Naive thymus-derived CD4-positive, alpha-beta T cell (primary cell): ENCODE results near the gene GRIP1. TPM values are rescaled to one million over a fixed set of nuclear protein-coding genes. Genes with fewer than 3 reads are reported as not detected.

Experiments used
- ATAC-seq: fragments of 150-1000 bp; cut with Tn5 transposase; 2 replicates; pipeline ENCODE4 v1.10.0; 2021; ENCODE audit warnings: mild to moderate bottlenecking, moderate library complexity
- CTCF ChIA-PET: fragments of 350-600 bp; sonication (Branson Sonifier 250); formaldehyde crosslinking; loops from one replicate; lab custom pipeline; 2021; ENCODE audit warnings: antibody characterized with exemption; lab: Charles Lee
- POLR2A ChIA-PET: fragments of 350-600 bp; sonication (Branson Sonifier 250); formaldehyde crosslinking; loops from one replicate; lab custom pipeline; 2021; ENCODE audit warnings: antibody characterized with exemption, inconsistent platforms; lab: Charles Lee
- DNase-seq, 9 donors: peaks; one replicate each; pipeline versions ENCODE4 v3.0.0 to v3.0.0-alpha.2; 2020 to 2022; ENCODE audit warnings: mixed read lengths in 1 of 9
- H3K27ac ChIP-seq: one replicate; pipeline ENCODE4 v1.7.0; 2013; ENCODE audit warnings: mild to moderate bottlenecking, low read depth, low read length, moderate library complexity
- H3K27me3 ChIP-seq, 2 donors: one replicate each; pipeline ENCODE4 v1.7.0; 2013; ENCODE audit warnings: low read length in 2 of 2, mild to moderate bottlenecking in 2 of 2, moderate library complexity in 2 of 2; ENCODE audit not compliant: control insufficient read depth in 2 of 2, insufficient read depth in 2 of 2
- H3K36me3 ChIP-seq, 3 experiments: 1 replicate in 2 of 3; 2 replicates in 1 of 3; pipeline ENCODE4 v1.7.0; 2013; ENCODE audit warnings: low read length in 3 of 3, mild to moderate bottlenecking in 3 of 3, moderate library complexity in 1 of 3; ENCODE audit not compliant: insufficient read depth in 3 of 3, control insufficient read depth in 2 of 3
- H3K4me1 ChIP-seq, 2 donors: one replicate each; pipeline ENCODE4 v1.7.0; 2013; ENCODE audit warnings: low read length in 2 of 2, mild to moderate bottlenecking in 2 of 2, moderate library complexity in 1 of 2; ENCODE audit not compliant: control insufficient read depth in 2 of 2, insufficient read depth in 2 of 2
- H3K4me3 ChIP-seq: 2 replicates; pipeline ENCODE4 v1.7.0; 2013; ENCODE audit warnings: mild to moderate bottlenecking, low read length
- H3K9me3 ChIP-seq, 3 experiments: 1 replicate in 2 of 3; 2 replicates in 1 of 3; pipeline ENCODE4 v1.7.0; 2013; ENCODE audit warnings: low read length in 3 of 3; ENCODE audit not compliant: control insufficient read depth in 2 of 3
- H3K27ac Mint-ChIP-seq, 9 donors: one replicate each; pipeline ENCODE4 v1.8.0; 2020 to 2022; ENCODE audit warnings: mixed read lengths in 9 of 9, mild to moderate bottlenecking in 8 of 9, moderate library complexity in 5 of 9, inconsistent platforms in 2 of 9
- H3K27me3 Mint-ChIP-seq, 5 donors: one replicate each; pipeline ENCODE4 v1.8.0; 2021 to 2022; ENCODE audit warnings: mixed read lengths in 5 of 5, mild to moderate bottlenecking in 1 of 5
- H3K36me3 Mint-ChIP-seq, 5 donors: one replicate each; pipeline ENCODE4 v1.8.0; 2020 to 2022; ENCODE audit warnings: mixed read lengths in 5 of 5, mild to moderate bottlenecking in 3 of 5, inconsistent platforms in 1 of 5
- H3K4me1 Mint-ChIP-seq, 7 donors: one replicate each; pipeline ENCODE4 v1.8.0; 2020 to 2022; ENCODE audit warnings: mixed read lengths in 7 of 7, mild to moderate bottlenecking in 3 of 7, inconsistent platforms in 1 of 7
- H3K4me3 Mint-ChIP-seq, 10 donors: one replicate each; pipeline ENCODE4 v1.8.0; 2020 to 2022; ENCODE audit warnings: mild to moderate bottlenecking in 10 of 10, mixed read lengths in 10 of 10, moderate library complexity in 6 of 10, inconsistent platforms in 2 of 10
- H3K9me3 Mint-ChIP-seq, 11 donors: one replicate each; pipeline ENCODE4 v1.8.0; 2020 to 2022; ENCODE audit warnings: mixed read lengths in 11 of 11, mild to moderate bottlenecking in 4 of 11, inconsistent platforms in 1 of 11, moderate library complexity in 1 of 11
- intact Hi-C, 2 donors: fragments of 100-400 bp; cut with micrococcal nuclease; formaldehyde crosslinking; loops; one replicate each; pipeline ENCODE4 v1.15.1; 2023
- polyA plus RNA-seq, 2 donors: library from polyadenylated mRNA; unstranded; fragments of 300-500 nt; fragmentation: Illumina TruSeq; gene quantifications; one replicate each; pipeline ENCODE4 v1.2.3, GENCODE V29; 2021
- total RNA-seq, 6 experiments: library from RNA in 5 of 6; stranded (reverse) in 5 of 6; gene quantifications; 1 replicate in 5 of 6; 2 replicates in 1 of 6; pipeline ENCODE4 v1.2.3 and lab custom pipeline; 2021 to 2026

The GRIP1 gene
- total and polyA plus RNA-seq, 7 experiments from 2014 or later: 0.25 to 6.5 (median 3.1) TPM

DNA sequence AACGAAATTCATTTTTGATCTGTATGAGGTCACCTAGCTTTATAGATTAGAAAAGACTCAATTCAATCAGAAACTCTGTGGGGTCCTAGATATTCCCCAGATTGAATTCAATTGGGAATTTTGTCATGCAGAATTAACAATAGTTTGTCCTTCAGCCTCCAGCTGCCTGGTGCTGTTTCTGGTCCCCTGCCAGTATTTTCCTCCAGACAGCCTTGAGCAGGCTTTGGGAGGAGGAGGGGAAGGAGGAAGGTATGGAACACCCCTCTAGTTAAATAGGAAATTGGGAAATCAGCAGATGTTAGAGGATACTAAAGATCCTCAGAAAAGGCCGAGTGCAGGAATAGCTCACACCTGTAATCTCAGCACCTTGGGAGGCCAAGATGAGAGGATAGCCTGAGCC, 10.6 kb downstream of the GRIP1 start:
- no peak for DNase-seq
- ATAC-seq: no peak
- H3K4me3 ChIP-seq: no peak overlapping the region
- Mint-ChIP-seq H3K36me3 (no peaks in the 10 kb centered on the region), H3K9me3 (peaks cover 0 to 4% (median 0%) of the 10 kb centered on the region in 11 donors), H3K27me3 (peaks cover 0 to 26% (median 6%) of the 10 kb centered on the region in 5 donors), H3K4me1 (no peaks in the 10 kb centered on the region), H3K4me3 (no peak overlapping the region), H3K27ac (no peak overlapping the region)
- POLR2A ChIA-PET: no interaction called here
- no peaks in the 10 kb centered on the region for H3K36me3 ChIP-seq
- H3K27ac ChIP-seq: no peak overlapping the region
- H3K4me1 ChIP-seq: no peaks in the 10 kb centered on the region
- intact Hi-C loops: no loop called here
- CTCF ChIA-PET: no interaction called here
- H3K27me3 ChIP-seq: no peaks in the 10 kb centered on the region
- no peaks in the 10 kb centered on the region for H3K9me3 ChIP-seq

DNA sequence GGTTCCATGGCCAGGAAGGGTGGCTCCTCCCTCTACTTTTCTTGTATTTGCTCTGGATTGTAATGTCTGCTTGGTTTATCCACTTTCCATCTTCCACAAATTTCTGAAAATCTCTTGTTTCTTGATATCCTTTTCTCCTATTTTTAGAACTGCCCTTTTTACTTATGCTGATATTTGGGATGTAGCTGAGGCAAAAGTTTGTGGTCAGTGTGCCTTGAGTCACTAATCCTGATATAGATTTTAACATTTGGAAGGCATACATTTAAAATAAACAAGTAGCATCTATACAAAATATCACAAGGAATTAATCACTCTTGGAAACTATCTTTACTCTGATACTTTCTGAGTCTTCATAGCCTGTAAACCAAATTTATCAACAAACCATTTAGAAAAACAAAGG, 11.0 kb downstream of the GRIP1 start:
- DNase-seq: no peak
- ATAC-seq: no peak
- H3K9me3 Mint-ChIP-seq: peaks cover 0 to 4% (median 0%) of the 10 kb centered on the region in 11 donors

DNA sequence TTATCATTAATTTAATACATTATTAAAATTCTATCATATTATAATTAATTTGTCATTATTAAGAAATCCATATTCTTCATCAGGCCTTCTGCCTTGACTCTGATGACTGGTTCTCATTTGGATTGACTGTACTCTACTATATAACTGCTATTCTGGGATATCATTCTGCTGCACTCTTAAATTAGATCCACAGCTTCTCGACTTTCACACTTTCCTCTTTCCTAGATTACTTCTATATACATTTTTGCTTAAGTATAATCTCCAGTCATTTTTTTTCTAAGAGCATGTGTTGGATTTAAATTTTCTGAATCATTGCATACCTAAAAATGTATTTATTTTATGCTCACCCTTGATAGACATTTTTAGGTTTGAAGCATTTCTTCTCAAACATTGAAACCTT, 12.4 kb downstream of the GRIP1 start:
- POLR2A ChIA-PET: no interaction called here
- no peaks in the 10 kb centered on the region for H3K4me1 ChIP-seq
- CTCF ChIA-PET: no interaction called here
- no peaks in the 10 kb centered on the region for H3K36me3 ChIP-seq
- Mint-ChIP-seq H3K27me3 (peaks cover 0 to 26% (median 16%) of the 10 kb centered on the region in 5 donors), H3K4me3 (no peak overlapping the region), H3K27ac (no peak overlapping the region), H3K9me3 (peaks cover 0 to 2% (median 0%) of the 10 kb centered on the region in 11 donors), H3K4me1 (no peaks in the 10 kb centered on the region), H3K36me3 (no peaks in the 10 kb centered on the region)
- no peaks in the 10 kb centered on the region for H3K9me3 ChIP-seq
- no peak for DNase-seq
- no peak overlapping the region for H3K4me3 ChIP-seq
- ATAC-seq: no peak
- H3K27ac ChIP-seq: no peak overlapping the region
- H3K27me3 ChIP-seq: no peaks in the 10 kb centered on the region
- intact Hi-C loops: no loop called here

More for the DNA sequence above, 11.0 kb downstream of the GRIP1 start:
- H3K4me1 Mint-ChIP-seq: no peaks in the 10 kb centered on the region
- H3K27ac Mint-ChIP-seq: no peak overlapping the region
- ChIA-PET CTCF (no interaction called here), POLR2A (no interaction called here)
- Histone ChIP-seq H3K27ac (no peak overlapping the region), H3K4me3 (no peak overlapping the region), H3K27me3 (no peaks in the 10 kb centered on the region), H3K36me3 (no peaks in the 10 kb centered on the region), H3K9me3 (no peaks in the 10 kb centered on the region), H3K4me1 (no peaks in the 10 kb centered on the region)
- H3K36me3 Mint-ChIP-seq: no peaks in the 10 kb centered on the region
- H3K4me3 Mint-ChIP-seq: no peak overlapping the region
- intact Hi-C loops: no loop called here
- peaks cover 0 to 26% (median 8%) of the 10 kb centered on the region in 5 donors for H3K27me3 Mint-ChIP-seq

DNA sequence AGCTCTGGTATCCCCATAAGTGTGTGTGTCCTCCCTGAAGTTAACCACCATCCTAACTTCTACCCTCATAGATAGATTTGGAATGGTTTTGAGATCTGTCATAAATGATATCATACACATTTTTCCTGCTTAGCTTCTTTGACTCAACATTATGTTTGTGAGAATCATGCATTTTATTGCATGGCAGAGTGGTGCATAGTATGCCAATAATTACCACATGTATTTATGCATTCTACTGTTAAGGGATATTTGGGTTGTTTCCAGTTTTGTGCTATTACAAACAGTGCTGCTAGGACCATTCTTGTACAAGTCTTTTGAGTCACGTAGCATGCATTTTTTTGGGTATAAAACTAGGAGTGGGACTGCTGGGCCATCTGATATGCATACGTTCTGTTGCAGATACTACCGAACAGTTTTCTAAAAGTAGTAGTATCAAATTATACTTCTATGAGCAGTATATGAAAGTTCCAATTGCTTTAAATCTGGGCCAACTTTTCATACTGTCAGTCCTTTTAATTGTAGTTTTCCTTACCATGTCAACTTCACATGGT, 13.4 kb downstream of the GRIP1 start:
- H3K27me3 ChIP-seq: no peaks in the 10 kb centered on the region
- H3K36me3 Mint-ChIP-seq: no peaks in the 10 kb centered on the region
- no peaks in the 10 kb centered on the region for H3K4me1 Mint-ChIP-seq
- intact Hi-C loops: no loop called here
- ATAC-seq (no peak), DNase-seq (no peak)
- H3K4me3 Mint-ChIP-seq: no peak overlapping the region
- CTCF ChIA-PET: no interaction called here
- H3K27ac Mint-ChIP-seq: no peak overlapping the region
- no peaks in the 10 kb centered on the region for H3K4me1 ChIP-seq
- POLR2A ChIA-PET: no interaction called here
- no peak overlapping the region for H3K27ac ChIP-seq
- H3K9me3 Mint-ChIP-seq: peaks cover 0 to 2% (median 0%) of the 10 kb centered on the region in 11 donors
- no peaks in the 10 kb centered on the region for H3K9me3 ChIP-seq
- H3K4me3 ChIP-seq: no peak overlapping the region
- H3K36me3 ChIP-seq: no peaks in the 10 kb centered on the region
- H3K27me3 Mint-ChIP-seq: peaks cover 0 to 26% (median 14%) of the 10 kb centered on the region in 5 donors

DNA sequence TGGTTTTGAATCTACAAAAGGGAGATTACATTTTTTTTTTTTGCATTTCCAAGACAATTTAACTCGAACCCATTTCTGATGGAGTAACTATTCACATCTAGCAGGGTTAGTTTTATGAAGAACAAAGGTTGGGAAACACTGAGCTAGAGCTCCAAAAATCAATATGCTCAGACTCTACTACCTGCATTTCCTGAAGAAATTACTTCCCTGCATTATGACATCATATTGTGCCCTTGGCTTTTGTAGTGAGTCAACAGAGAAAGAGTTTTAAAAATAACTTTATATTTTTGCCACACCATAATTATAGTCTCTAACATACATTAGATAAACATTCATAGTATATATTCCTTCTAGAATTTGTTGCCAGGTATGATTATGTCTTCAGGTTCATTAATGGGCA, 14.8 kb downstream of the GRIP1 start:
- Mint-ChIP-seq H3K9me3 (peaks cover 0 to 2% (median 0%) of the 10 kb centered on the region in 11 donors), H3K36me3 (no peaks in the 10 kb centered on the region), H3K4me1 (no peaks in the 10 kb centered on the region), H3K4me3 (no peak overlapping the region), H3K27me3 (peaks cover 0 to 29% (median 14%) of the 10 kb centered on the region in 5 donors), H3K27ac (no peak overlapping the region)
- ChIA-PET CTCF (interaction anchor here (0.5 kb wide), 1 partner anchor 229 kb away, joined by 3 read pairs; no protein-coding TSS in a partner anchor), POLR2A (no interaction called here)
- intact Hi-C loops: no loop called here
- DNase-seq: no peak
- Histone ChIP-seq H3K4me3 (no peak overlapping the region), H3K9me3 (no peaks in the 10 kb centered on the region), H3K4me1 (no peaks in the 10 kb centered on the region), H3K27me3 (no peaks in the 10 kb centered on the region), H3K36me3 (no peaks in the 10 kb centered on the region), H3K27ac (no peak overlapping the region)
- ATAC-seq: no peak

DNA sequence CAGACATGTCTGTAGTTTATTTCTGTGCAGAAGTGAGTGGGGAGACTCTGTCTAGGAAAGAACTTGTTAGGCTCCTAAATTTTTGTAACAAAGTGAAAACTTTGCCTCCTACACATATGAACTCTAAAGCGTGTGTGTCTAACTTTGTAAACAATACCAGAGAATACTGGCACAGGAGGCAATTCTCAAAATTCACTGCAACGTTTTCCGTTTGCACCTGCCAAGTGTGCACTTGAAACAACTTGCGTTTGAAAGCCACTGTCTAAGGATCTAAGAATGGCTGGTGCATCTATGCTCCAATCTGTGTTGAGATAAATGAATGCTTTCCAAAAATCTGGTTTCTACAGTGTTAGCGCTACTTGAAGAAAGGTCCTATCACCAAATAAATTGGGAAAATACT, 15.3 kb downstream of the GRIP1 start:
- no peak for DNase-seq
- Mint-ChIP-seq H3K4me3 (no peak overlapping the region), H3K4me1 (no peaks in the 10 kb centered on the region), H3K27me3 (peaks cover 0 to 34% (median 17%) of the 10 kb centered on the region in 5 donors), H3K9me3 (peaks cover 0 to 2% (median 0%) of the 10 kb centered on the region in 11 donors), H3K36me3 (no peaks in the 10 kb centered on the region), H3K27ac (no peak overlapping the region)
- ATAC-seq: no peak
- Histone ChIP-seq H3K27ac (no peak overlapping the region), H3K9me3 (no peaks in the 10 kb centered on the region), H3K4me3 (no peak overlapping the region), H3K36me3 (no peaks in the 10 kb centered on the region), H3K4me1 (no peaks in the 10 kb centered on the region), H3K27me3 (no peaks in the 10 kb centered on the region)
- intact Hi-C loops: no loop called here
- CTCF ChIA-PET: no interaction called here
- POLR2A ChIA-PET: no interaction called here

DNA sequence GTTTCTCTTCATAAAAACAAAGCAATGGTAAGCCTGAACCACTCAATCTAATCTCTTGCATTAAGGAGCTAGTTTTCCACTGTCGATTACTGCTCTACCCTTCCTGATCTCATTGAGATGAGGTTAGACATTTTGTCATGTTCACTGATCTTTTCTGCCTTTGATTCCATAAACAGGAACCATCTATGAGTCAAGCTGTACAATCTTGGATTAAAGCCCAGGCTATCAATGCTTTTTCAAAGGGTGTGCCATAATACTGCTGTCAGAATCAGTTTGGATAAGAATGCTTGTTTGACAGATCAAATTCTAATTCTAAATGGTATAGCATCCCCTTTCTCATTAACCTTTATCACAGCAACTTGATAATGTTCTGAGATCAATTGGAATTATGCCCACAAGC, 16.1 kb downstream of the GRIP1 start:
- no peak for ATAC-seq
- Mint-ChIP-seq H3K27me3 (peaks cover 0 to 27% (median 17%) of the 10 kb centered on the region in 5 donors), H3K4me3 (no peak overlapping the region), H3K9me3 (no peaks in the 10 kb centered on the region), H3K27ac (no peak overlapping the region), H3K36me3 (no peaks in the 10 kb centered on the region), H3K4me1 (no peaks in the 10 kb centered on the region)
- ChIA-PET POLR2A (no interaction called here), CTCF (no interaction called here)
- H3K27me3 ChIP-seq: no peaks in the 10 kb centered on the region
- H3K4me1 ChIP-seq: no peaks in the 10 kb centered on the region
- H3K9me3 ChIP-seq: no peaks in the 10 kb centered on the region
- no peaks in the 10 kb centered on the region for H3K36me3 ChIP-seq
- no peak overlapping the region for H3K4me3 ChIP-seq
- H3K27ac ChIP-seq: no peak overlapping the region
- no peak for DNase-seq
- intact Hi-C loops: no loop called here
